Activated CD8-positive, alpha-beta memory T cell treated with anti-CD3 and anti-CD28 coated beads for 1 hour (primary cell): ENCODE data around the gene MTG1.
"Not testable (repeated sequence)": the region's sequence is repeated elsewhere in the genome, so short reads cannot be mapped to it uniquely, and the experiment has no call there.

Experiments
- DNase-seq, 2 donors: peaks; one replicate each; pipeline ENCODE4 v3.0.0-alpha.2; 2020; ENCODE audit warnings: low read depth in 1 of 2; ENCODE audit errors: extremely low read depth in 1 of 2

Gene MTG1

DNA sequence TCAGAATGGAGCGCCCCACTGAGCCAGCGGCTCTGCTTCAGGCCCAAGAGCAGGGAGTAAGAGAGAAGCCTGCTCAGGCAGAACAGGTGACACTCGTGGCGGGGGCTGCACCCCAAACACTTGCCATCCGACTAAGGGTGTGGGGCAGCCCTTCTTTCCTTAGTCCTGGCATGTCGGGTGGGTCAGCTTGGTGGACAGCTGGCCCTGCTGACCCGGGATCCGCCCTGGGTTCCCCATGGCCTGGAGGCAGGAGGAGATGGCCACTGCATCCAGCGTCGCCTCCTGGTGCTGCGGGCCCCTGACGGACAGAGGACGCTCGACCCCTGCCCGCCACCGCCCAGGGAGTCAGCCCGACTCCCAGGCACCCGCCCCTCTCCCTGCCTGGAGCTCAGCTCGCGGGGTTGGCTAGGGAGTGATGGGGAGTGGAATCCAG, 16.1 kb upstream of the MTG1 start:
- no peak for DNase-seq

DNA sequence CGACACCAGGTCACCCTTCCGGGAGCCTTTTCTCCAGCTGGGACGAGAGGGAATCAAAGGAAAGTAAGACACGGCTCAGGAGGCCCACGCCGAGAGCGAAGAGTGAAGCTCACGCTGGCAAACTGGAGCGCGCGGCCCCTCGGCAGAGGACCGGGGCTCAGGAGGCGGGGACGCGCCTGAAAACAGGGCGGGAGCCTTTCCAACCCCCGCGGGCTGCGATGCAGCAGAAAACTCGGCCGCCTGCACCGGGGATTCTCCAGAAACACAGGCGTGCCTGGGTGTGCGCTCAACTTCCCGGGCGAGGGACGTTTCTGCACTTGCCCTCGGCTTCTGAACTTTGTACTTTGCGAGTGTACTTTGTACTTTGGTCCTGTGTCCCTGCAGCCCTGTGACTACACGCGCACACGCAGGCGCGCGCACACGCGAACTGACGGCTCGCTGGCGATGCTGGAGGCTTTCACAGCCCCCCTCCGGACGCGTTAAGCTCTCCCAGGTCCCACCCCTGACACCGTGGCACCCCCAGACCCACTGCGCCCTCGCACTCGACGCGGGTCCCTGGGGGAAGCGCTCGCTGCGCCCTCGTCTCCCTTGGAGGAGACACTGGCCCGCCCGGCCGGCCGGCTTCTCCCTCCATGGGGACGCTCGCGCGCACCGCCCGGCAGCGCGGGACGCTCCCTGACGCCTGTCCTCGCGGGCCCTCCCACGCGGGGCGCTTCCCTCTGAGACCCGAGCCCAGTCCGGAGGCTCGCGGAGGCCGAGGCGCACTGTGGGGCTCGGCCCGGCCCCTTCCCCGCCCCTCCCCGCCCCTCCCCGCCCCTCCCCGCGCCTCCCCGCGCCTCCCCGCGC, 15.5 kb upstream of the MTG1 start:
- DNase-seq = no peak

DNA sequence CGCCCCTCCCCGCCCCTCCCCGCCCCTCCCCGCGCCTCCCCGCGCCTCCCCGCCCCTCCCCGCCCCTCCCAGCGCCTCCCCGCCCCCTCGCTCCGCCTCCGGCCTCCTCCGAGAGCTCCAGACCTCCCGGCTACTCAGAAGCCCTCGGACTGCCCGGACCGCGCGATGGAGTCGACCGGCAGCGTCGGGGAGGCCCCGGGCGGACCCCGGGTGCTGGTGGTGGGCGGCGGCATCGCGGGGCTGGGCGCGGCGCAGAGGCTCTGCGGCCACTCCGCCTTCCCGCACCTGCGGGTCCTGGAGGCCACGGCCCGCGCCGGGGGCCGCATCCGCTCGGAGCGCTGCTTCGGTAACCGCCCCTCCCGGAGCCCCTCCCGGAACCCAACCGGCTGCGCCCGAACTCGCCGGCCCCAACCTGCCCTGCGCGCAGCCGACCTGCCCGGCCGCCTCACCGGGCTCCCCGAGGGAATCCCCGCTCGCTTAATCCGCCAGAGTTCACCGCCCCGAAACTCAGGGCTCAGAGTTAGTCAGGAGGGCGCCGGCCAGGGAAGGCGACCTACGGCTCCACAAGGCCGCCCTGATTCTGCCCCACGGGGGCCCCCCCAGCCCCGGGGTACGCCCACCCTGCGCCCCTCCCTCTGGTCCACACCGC, 14.7 kb upstream of the MTG1 start, which contains the start of gene PAOX:
TSS of gene PAOX (plus strand) at position 111 of the 649 bp plus-strand sequence. CDS start at position 166, 55 bp downstream.
- no peak for DNase-seq

DNA sequence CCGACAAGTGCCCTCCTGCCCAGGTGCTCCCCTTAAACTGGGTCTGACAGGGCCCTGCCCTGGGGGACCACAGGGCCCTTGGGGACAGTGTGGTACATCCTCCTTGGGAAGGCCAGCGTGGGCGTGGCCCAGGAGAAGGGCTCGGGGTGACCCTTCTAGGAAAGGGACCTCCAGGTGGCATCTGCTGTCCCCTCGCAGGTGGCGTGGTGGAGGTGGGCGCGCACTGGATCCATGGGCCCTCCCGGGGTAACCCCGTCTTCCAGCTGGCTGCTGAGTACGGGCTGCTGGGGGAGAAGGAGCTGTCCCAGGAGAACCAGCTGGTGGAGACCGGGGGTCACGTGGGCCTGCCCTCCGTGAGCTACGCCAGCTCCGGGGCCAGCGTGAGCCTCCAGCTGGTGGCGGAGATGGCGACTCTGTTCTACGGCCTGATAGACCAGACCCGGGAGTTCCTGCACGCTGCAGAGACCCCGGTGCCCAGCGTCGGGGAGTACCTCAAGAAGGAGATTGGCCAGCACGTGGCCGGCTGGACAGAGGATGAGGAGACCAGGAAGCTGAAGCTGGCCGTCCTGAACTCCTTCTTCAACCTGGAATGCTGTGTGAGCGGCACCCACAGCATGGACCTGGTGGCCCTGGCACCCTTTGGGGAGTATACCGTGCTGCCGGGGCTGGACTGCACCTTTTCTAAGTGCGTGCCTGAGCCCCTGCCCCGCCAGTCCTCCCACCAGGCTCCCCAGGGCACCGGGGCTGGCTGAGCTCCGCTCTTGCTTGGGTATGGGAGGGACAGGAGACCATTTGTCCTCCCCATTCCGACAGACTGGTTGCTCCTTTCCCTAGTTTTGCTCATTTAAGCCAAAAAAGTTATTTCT, 13.9 kb upstream of the MTG1 start:
- DNase-seq = no peak

DNA sequence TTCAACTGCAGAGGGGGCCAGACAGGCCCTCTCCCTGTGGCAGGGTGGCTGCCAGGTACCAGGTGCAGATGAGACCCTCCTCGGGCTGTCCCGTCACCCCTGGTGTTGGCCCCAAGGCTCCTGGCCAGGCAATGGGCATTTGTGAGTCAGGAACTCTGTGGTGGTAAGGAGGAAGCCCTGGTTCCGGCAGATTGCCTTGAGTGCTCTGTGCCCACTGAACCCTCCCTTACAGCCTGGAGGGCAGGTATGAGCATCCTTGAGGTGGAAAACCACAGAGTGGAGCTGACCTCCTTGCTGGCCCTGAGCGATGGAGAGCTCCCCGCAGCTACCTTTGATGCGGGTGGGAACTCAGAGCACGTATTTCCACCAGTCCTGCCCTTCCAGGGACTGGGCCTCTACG, 12.9 kb upstream of the MTG1 start:
- no peak for DNase-seq

DNA sequence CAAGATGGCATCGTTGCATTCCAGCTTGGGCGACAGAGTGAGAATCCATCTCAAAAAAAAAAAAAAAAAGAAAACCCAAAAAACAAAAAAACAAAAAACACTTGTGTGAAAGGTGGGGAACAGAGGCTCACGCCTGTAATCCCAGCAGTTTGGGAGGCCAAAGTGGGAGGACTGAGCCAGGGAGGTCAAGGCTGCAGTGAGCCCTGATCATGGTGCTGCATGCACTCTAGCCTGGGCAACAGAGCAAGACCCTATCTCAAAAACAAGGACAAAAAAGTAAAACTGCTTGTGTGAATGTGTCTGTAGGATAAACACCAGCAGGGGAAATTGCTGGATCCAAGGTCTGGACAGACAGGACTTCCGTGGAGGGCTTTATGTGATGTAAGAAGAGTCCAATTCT, 10.4 kb upstream of the MTG1 start:
- DNase-seq = no peak

DNA sequence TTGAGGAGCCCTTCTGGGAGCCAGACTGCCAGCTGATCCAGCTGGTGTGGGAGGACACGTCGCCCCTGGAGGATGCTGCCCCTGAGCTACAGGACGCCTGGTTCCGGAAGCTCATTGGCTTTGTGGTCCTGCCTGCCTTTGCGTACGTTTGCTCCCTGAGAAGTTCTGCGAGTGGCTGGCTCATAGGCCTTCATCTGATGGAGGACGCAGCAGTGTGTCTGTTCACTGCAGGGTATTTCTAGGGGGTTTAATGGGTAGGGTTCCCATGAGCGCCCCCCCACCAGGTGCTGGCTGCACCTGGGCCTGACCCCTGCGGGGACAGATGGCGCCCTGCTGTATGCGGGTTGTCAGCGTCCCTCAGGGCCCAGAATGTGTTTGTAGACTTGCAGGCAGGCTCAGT, 9.9 kb upstream of the MTG1 start:
- DNase-seq = no peak

DNA sequence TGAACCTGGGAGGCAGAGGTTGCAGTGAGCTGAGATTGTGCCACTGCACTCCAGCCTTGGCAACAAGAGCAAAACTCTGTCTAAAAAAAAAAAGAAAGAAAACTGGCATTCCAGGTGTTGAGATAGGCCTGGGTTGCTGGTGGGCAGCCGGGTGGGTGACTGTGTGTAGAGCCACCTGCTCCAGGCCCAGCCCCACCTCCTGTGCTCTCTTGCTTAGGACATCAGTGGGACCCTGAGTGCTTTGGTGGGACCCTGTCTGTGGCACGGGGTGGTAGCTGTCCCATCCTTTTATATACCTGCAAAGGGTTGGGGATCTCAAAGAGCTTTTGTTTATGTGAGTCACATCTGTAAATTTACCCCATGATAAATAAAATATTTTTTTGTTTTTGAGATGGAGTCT, 8.7 kb upstream of the MTG1 start:
- DNase-seq = no peak

DNA sequence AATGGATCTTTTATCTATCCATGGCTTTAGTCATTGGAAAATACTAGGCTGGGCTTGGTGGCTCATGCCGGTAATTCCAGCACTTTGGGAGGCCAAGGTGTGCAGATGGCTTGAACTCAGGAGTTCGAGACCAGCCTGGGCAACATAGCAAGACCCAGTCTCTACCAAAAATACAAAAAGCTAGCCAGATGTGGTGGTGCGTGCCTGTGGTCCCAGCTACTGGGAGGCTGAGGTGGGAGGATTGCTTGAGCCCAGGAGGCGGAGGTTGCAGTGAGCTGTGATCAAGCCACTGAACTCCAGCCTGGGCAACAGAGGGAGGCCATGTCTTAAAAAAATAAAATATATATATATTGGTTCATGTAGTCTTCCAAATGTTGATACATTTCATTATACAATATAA, 7.0 kb upstream of the MTG1 start:
- DNase-seq = not testable (repeated sequence)

DNA sequence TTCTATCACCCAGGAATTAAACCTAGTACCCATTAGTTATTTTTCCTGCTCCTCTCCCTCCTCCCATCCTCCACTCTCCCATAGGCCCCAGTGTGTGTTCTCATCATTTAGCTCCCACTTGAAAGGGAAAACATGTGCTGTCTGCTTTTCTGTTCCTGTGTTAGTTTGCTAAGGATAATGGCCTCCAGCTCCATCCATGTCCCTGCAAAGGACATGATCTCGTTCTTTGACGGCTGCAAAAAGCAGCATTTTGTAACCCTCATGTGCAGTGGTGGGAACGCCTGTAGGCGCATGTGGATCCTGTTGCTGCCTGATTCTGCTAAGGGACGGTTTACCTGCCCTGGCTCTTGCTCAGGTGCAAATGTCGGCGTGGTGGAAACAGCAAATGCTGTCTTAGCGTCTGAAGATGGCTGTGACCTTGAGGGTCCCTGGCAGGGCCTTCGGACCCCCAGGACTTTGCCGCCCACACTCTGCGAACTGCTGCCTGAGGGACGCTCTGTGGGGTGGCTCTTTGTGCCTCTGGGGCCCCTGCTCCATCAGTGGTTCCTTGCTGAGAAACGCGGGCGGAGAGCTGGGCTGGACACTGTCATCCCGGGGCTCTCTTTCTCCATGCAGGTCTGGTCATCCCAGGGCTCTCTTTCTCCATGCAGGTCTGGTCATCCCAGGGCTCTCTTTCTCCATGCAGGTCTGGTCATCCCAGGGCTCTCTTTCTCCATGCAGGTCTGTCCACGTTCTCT, 5.6 kb upstream of the MTG1 start:
- no peak for DNase-seq

DNA sequence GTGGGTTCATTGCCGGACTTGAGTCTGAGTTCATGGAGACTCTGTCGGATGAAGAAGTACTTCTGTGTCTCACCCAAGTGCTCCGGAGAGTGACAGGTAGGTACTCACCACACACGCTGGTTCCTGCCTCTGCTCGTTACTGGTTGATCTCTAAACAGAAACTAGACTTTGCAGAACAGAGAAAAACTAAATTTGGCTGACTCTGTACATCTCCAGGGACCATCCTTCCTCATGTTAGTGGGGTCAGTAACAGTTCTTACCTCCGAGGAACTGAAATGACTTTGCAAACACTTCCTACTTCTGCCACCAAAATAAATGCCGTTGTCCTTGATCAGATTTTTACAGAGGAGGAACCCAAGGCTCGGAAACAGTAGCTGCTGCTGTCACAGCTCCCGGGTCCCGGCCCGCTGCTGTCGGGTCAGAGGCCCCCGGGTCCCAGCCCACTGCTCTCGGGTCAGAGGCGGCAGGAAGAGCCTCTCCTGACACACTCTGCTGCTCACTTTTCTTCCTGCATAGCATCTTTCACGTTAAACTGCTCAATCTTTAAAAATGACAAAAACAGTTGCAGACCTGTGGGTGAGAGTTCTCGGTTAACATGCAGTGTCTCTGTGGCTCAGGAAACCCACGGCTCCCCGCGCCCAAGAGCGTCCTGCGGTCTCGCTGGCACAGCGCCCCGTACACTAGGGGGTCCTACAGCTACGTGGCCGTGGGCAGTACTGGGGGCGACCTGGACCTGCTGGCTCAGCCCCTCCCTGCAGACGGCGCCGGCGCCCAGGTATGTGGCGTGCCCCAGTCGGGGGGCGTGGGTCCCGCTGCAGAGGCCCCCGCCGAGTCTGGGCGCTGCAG, 4.8 kb upstream of the MTG1 start:
- DNase-seq = no peak

DNA sequence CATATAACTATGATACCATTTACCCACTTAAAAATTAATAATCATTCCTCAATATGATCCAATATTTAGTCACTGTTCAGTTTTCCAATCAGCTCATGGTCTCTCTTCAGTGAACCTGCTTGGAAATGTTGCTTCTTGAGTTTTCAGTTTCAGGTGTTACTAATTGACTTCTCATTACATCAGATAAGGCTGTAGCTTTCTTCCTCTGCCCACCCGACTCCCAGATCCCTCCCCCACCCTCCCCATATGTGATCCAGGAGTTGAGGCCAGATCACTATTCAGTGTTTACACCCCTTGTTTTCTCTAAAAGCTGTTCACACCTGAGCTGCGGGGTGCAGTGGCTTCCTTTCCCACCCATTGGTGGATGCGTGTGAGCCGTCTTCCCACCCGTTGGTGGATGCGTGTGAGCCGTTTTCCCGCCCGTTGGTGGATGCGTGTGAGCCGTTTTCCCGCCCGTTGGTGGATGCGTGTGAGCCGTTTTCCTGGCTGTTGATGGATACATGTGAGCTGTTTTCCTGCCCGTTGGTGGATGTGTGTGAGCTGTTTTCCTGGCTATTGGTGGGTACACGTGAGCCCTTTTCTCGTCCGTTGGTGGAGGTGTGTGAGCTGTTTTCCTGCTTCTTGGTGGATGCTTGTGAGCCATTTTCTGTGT, 3.2 kb upstream of the MTG1 start:
- no peak for DNase-seq

DNA sequence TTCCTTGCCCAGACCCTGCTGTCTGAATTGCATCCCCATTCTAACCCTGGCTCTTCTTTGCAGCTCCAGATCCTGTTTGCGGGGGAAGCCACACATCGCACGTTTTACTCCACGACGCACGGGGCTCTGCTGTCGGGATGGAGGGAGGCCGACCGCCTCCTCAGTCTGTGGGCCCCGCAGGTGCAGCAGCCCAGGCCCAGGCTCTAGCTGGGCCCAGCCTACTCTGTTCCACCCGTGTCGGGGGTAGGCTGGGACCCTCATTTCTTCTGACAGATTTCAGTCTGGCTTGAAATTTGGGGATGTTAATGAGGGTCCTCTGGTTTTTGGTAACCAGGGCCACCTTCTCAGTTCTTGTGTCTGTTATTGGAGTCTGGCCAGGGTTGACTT, 2.7 kb upstream of the MTG1 start:
- DNase-seq = no peak

DNA sequence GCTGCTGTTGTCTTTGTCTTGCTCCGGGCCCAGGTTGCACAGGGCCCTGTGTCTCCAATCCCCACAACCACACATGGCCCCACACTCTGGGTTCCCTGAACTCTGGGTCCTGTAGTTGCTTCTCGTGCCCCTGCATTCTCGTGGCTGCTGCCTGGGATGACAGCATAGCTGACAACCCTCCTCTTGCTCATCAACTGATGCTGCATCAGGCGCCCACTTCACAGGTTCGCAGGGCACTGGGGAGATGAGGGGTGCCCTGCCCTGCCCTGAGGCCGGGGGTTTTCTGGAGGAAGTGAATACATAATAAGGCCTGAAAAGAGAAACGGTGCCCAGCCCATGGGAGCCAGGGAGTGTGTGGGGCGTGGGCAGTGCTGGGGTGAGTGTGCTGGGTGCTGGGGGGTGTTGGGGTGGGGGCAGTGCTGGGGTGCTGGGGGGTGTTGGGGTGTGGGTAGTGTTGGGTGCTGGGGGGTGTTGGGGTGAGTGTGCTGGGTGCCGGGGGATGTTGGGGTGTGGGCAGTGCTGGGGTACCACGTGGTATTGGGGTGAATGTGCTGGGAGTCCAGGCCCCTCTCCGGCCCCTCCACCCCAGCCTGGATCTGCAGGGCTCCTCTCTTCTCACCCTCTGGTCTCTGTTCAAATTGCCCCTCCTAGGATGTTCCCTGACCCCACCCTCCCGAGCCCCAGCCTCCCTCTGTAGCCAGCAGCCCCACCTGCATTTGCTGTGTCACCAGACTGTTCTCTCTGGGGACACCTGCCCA, 2.0 kb upstream of the MTG1 start:
- DNase-seq = no peak

DNA sequence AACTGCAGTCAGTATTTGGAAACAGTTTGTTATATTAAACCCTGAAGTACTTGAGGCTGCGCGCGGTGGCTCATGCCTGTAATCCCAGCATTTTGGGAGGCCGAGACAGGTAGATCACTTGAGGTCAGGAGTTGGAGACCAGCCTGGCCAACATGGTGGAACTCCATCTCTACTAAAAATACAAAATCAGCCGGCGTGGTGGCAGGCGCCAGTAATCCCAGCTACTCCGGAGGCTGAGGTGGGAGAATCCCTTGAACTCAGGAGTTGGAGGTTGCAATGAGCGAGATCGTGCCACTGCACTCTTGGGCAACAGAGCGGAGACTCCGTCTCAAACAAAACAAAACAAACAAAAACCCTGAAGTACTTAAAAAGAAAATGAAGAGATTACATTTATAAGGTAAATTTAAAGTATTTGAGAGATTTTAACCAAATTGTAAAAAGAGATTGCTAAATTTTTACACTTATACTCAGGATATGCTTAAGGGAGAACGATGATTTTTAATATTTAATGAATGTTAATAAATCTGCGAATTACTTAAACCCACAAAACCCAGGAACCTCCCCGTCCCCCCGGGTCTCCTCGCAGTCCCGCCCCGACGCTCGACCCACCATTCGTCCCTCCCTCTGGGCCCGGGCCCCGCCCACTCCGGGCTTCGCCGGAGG, 425 bp upstream of the MTG1 start:
- DNase-seq = no peak

DNA sequence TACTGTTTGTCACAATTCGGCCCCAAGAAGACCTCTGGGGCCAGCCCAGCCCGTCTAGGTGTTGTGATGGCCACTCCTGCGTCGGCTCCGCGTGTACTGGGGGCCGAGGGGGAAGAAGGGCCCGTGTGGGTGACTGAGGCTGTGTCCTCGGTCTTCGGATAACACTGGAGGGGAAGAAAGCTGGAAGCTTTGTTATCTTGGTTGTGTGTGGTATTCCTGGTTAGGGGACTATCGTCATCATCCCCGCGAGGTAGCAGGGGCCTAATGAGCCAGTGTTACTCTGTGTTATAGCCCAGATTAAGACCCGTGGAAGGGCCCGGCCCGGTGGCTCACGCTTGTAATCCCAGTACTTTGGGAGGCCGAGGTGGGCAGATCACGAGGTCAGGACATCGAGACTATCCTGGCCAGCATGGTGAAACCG, 854 bp downstream of the MTG1 start:
- no peak for DNase-seq

DNA sequence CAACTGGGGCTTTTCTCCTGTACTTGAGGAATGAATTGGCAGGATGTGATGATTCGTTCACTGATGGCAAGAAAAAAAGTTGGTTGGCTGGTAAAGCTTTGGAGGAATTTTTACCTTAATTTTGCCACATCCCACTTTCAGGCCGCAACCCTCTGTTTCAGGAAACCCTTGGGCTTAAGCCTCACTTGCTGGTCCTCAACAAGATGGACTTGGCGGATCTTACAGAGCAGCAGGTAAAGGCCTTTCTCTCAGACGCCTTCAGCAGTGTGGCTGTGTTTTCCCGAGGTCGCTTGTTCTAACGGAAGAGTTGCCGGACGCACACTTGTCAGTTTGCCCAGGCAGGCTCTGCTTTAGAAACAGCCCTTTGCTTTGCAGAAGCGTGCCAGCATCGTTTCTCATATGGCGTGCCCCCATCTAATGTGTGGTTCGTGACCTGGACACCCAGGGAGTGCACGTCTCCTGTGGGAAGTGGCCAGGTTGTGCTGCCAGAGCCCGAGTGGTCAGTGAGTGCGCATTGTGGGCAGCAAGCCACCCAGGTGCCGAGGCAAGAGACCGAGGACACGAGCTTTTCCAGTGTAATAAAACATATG, 2.2 kb downstream of the MTG1 start:
- no peak for DNase-seq

DNA sequence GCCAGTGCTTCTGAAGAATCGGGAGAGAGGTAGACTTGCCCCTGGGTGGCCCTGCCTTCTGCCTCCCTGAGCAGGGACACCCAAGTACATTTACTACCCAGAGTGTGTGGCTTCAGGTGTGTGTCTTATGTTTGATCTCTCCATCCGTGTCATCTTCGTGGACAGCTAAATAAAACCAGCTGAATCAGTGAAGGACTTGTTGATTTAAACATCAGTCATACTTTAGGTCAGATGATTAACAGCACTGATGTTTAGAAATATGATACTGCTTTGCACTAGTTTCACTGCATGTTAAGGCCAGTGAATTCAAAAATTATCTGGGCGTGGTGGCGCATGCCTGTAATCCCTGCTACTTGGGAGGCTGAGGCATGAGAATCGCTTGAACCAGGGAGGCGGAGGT, 4.0 kb downstream of the MTG1 start:
- DNase-seq = no peak
